ENCODE measurements around the gene FOXRED2.

GRCh38 chr22:36512333-36512732 is 5.5 kb upstream of the FOXRED2 start:
- no peak for TF ChIP-seq CTCF (conservative IDR thresholded peaks at IDR 0.05; ENCODE audit: low read length)
- no peak for TF ChIP-seq EZH2phosphoT487 (IDR thresholded peaks at IDR 0.05; ENCODE audit: borderline replicate concordance, low read depth, low read length)

All from OCI-LY7 (cell line).